ENCODE measurements around the gene NXPE3.
"Not testable (repeated sequence)": the region's sequence is repeated elsewhere in the genome, so short reads cannot be mapped to it uniquely, and the experiment has no call there.

Gene NXPE3

DNA sequence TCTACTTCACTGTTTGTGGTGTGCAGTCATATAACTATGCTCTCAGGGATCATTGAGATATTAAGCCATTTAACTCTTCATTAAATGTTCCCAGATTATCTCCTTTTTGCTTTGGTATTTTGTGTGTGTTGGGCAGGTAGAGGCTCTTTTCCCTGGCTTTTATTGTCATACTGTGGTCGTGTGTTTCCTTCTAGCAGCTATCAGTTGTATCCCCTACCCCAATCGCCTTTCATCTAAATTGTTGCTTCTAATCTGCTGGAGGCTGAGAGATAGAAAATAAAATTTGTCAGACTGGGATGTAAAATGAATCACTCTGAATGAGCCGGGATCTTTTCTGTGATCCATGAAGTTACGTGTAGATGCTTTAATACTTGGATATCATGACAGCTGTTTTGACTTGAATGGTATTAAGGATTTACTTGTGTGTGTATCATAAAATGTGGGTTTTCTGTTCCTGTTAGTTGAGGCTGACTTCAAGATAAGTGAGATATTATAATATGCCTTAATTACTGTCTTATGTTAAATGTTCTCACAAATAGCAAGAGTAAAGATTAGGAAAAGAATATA, 79.5 kb downstream of the NXPE3 start:
- no peak overlapping the region for H3K4me3 ChIP-seq (ENCODE audit: low read depth, low read length)
- H3K27me3 ChIP-seq (ENCODE audit: control insufficient read depth, insufficient read depth, low read length), result no peaks in the 10 kb centered on the region
- H3K36me3 ChIP-seq (ENCODE audit: control insufficient read depth, insufficient read depth, low read length), result peaks cover 21% of the 10 kb centered on the region
- H3K4me1 ChIP-seq (ENCODE audit: control insufficient read depth, insufficient read depth, low read length), result no peaks in the 10 kb centered on the region
- H3K9me3 ChIP-seq (ENCODE audit: control insufficient read depth, insufficient read depth, low read length), result no peaks in the 10 kb centered on the region
- H3K9ac ChIP-seq (ENCODE audit: low read depth, low read length), result no peak overlapping the region

- Histone ChIP-seq H3K9ac (ENCODE audit: low read depth, low read length) (no peak overlapping the region), H3K4me1 (ENCODE audit: control insufficient read depth, insufficient read depth, low read length) (no peaks in the 10 kb centered on the region), H3K9me3 (ENCODE audit: control insufficient read depth, insufficient read depth, low read length) (no peaks in the 10 kb centered on the region), H3K4me3 (ENCODE audit: low read depth, low read length) (no peak overlapping the region), H3K27me3 (ENCODE audit: control insufficient read depth, insufficient read depth, low read length) (no peaks in the 10 kb centered on the region), H3K36me3 (ENCODE audit: control insufficient read depth, insufficient read depth, low read length) (peaks cover 12% of the 10 kb centered on the region)
Observed at GRCh38 chr3:101859882-101860448, 81.0 kb downstream of the NXPE3 start.

DNA sequence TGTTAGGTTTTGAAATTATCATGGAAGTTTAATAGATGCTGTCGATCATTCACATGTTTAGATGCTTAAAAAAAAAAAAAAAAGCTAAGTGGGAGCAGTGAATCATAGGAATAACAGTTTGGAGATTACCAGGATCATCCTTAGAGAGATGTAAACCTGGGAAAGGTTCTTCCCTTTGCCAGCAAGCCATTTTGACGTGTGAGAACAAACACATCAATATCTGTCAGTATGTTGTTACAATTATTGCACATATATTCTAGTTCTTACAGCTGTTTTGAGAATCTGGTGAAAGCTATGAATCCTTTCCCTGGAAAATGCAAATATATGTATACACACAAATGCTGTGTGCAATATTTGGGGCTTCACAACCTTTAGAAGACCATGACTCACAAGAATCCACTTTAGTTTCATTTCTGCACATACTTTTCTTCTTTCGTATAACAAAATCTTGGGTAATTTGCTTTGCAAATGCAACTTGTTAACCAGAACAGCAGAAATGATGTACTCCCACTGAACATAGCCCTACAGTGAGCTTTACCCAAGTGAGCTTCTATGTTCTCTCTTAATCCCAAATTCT, 82.3 kb downstream of the NXPE3 start:
- H3K4me1 ChIP-seq (ENCODE audit: control insufficient read depth, insufficient read depth, low read length), result no peaks in the 10 kb centered on the region
- H3K9ac ChIP-seq (ENCODE audit: low read depth, low read length), result no peak overlapping the region
- H3K4me3 ChIP-seq (ENCODE audit: low read depth, low read length), result no peak overlapping the region
- H3K9me3 ChIP-seq (ENCODE audit: control insufficient read depth, insufficient read depth, low read length), result no peaks in the 10 kb centered on the region
- no peaks in the 10 kb centered on the region for H3K27me3 ChIP-seq (ENCODE audit: control insufficient read depth, insufficient read depth, low read length)
- peaks cover 9% of the 10 kb centered on the region for H3K36me3 ChIP-seq (ENCODE audit: control insufficient read depth, insufficient read depth, low read length)

- Histone ChIP-seq H3K9ac (ENCODE audit: low read depth, low read length) (no peak overlapping the region), H3K4me1 (ENCODE audit: control insufficient read depth, insufficient read depth, low read length) (no peaks in the 10 kb centered on the region), H3K4me3 (ENCODE audit: low read depth, low read length) (no peak overlapping the region), H3K36me3 (ENCODE audit: control insufficient read depth, insufficient read depth, low read length) (peaks cover 8% of the 10 kb centered on the region), H3K27me3 (ENCODE audit: control insufficient read depth, insufficient read depth, low read length) (no peaks in the 10 kb centered on the region), H3K9me3 (ENCODE audit: control insufficient read depth, insufficient read depth, low read length) (no peaks in the 10 kb centered on the region)
Observed at GRCh38 chr3:101861789-101862415, 82.9 kb downstream of the NXPE3 start.

GRCh38 chr3:101862416-101863165, 83.6 kb downstream of the NXPE3 start:
- no peak overlapping the region for H3K9ac ChIP-seq (ENCODE audit: low read depth, low read length)
- H3K4me1 ChIP-seq (ENCODE audit: control insufficient read depth, insufficient read depth, low read length), result peaks cover under 1% of the 10 kb centered on the region
- peaks cover under 1% of the 10 kb centered on the region for H3K36me3 ChIP-seq (ENCODE audit: control insufficient read depth, insufficient read depth, low read length)

GRCh38 chr3:101864926-101865325, 85.9 kb downstream of the NXPE3 start:
- not testable (repeated sequence) for H3K36me3 ChIP-seq (ENCODE audit: control insufficient read depth, insufficient read depth, low read length); H3K4me1 ChIP-seq (ENCODE audit: control insufficient read depth, insufficient read depth, low read length); H3K4me3 ChIP-seq (ENCODE audit: low read depth, low read length); H3K9ac ChIP-seq (ENCODE audit: low read depth, low read length); H3K9me3 ChIP-seq (ENCODE audit: control insufficient read depth, insufficient read depth, low read length); H3K27me3 ChIP-seq (ENCODE audit: control insufficient read depth, insufficient read depth, low read length)

More at GRCh38 chr3:101862416-101863165, 83.6 kb downstream of the NXPE3 start:
- Histone ChIP-seq H3K9me3 (ENCODE audit: control insufficient read depth, insufficient read depth, low read length) (no peaks in the 10 kb centered on the region), H3K27me3 (ENCODE audit: control insufficient read depth, insufficient read depth, low read length) (no peaks in the 10 kb centered on the region), H3K4me3 (ENCODE audit: low read depth, low read length) (no peak overlapping the region)

GRCh38 chr3:101865751-101866509, 86.9 kb downstream of the NXPE3 start:
- H3K9ac ChIP-seq (ENCODE audit: low read depth, low read length), result no peak overlapping the region
- H3K4me3 ChIP-seq (ENCODE audit: low read depth, low read length), result no peak overlapping the region
- no peaks in the 10 kb centered on the region for H3K36me3 ChIP-seq (ENCODE audit: control insufficient read depth, insufficient read depth, low read length)
- H3K27me3 ChIP-seq (ENCODE audit: control insufficient read depth, insufficient read depth, low read length), result no peaks in the 10 kb centered on the region
- H3K9me3 ChIP-seq (ENCODE audit: control insufficient read depth, insufficient read depth, low read length), result no peaks in the 10 kb centered on the region
- peaks cover 3% of the 10 kb centered on the region for H3K4me1 ChIP-seq (ENCODE audit: control insufficient read depth, insufficient read depth, low read length)

DNA sequence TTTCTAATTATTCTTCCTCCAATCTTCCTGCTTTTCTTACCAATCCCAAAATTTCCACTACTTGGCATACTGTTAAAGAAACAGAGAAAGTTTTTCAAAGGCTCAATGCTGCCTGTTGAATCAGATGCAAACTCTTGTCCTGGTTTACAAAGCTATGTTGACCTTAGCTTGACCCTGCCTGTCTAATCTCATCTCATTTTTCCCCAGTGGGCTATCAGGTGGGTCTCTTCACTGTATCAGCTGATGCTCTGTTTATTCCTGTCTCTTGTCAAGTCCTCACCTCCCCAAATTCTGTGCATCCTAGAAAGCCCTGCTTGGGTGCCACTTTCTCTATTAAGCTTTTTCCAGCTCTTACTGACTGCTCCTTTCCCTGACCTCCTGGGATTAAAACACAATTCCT, 88.5 kb downstream of the NXPE3 start:
- Histone ChIP-seq H3K9ac (ENCODE audit: low read depth, low read length) (no peak overlapping the region), H3K4me3 (ENCODE audit: low read depth, low read length) (no peak overlapping the region), H3K4me1 (ENCODE audit: control insufficient read depth, insufficient read depth, low read length) (peaks cover 3% of the 10 kb centered on the region), H3K36me3 (ENCODE audit: control insufficient read depth, insufficient read depth, low read length) (no peaks in the 10 kb centered on the region), H3K9me3 (ENCODE audit: control insufficient read depth, insufficient read depth, low read length) (no peaks in the 10 kb centered on the region), H3K27me3 (ENCODE audit: control insufficient read depth, insufficient read depth, low read length) (no peaks in the 10 kb centered on the region)

DNA sequence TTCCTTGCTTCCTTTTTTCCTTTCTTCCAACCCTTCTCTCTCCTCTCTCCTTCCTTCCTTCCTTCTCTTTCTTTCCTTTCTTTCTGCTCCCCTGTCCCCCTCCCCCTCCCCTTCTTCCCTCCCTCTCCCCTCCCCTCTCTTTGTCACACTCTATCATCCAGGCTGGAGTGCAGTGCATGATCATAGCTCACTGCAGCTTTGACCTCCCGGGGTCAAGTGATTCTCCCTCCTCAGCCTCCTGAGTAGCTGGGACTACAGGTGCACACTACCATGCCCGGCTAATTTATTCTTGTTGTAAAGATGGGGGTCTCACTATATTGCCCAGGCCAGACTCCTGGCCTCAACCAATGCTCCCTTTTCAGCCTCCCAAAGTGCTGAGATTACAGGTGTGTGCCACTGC, 89.0 kb downstream of the NXPE3 start:
- Histone ChIP-seq H3K9me3 (ENCODE audit: control insufficient read depth, insufficient read depth, low read length) (no peaks in the 10 kb centered on the region), H3K27me3 (ENCODE audit: control insufficient read depth, insufficient read depth, low read length) (no peaks in the 10 kb centered on the region), H3K4me3 (ENCODE audit: low read depth, low read length) (no peak overlapping the region), H3K36me3 (ENCODE audit: control insufficient read depth, insufficient read depth, low read length) (no peaks in the 10 kb centered on the region), H3K9ac (ENCODE audit: low read depth, low read length) (no peak overlapping the region), H3K4me1 (ENCODE audit: control insufficient read depth, insufficient read depth, low read length) (peaks cover 3% of the 10 kb centered on the region)

DNA sequence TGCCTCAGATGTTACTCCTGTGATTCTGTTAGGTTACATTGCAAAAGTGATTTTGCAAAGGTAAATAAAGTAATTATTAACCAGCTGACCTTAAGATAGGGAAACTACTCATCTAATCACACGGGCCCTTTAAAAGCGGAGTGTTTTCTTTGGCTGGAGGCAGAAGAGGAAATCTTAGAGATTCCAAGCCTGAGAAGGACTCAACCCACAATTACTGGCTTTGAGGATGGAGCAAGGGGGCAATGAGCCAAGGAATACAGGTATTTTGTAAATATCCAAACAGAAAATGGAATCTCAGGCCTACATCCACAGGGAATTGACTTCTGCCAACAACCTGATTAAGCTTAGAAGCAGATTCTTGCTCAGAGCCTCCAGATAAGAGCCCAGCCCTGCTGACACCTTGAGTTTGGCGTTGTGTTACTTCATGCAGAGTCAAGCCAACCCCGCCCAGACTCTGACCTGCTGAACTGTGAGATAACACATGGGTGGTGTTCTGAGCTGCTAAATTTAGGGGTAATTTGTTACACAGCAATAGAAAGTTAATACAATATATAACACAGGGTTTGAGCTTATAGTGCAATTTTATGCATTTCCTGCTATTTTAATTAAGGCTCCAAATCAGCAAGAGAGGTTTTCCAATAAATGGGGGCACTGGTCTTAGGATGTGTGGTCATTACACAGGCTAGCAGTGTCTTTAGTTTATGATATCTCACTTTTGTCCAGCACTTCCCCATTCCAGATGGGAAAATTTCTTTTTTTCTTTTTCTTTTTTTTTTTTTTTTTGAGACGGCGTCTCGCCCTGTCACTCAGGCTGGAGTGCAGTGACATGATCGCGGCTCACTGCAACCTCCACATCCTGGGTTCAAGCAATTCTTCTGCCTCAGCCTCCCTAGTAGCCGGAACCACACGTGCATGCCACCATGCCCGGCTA, 89.8 kb downstream of the NXPE3 start:
- Histone ChIP-seq H3K4me3 (ENCODE audit: low read depth, low read length) (no peak overlapping the region), H3K9ac (ENCODE audit: low read depth, low read length) (no peak overlapping the region), H3K36me3 (ENCODE audit: control insufficient read depth, insufficient read depth, low read length) (no peaks in the 10 kb centered on the region), H3K4me1 (ENCODE audit: control insufficient read depth, insufficient read depth, low read length) (peaks cover 3% of the 10 kb centered on the region), H3K27me3 (ENCODE audit: control insufficient read depth, insufficient read depth, low read length) (no peaks in the 10 kb centered on the region), H3K9me3 (ENCODE audit: control insufficient read depth, insufficient read depth, low read length) (no peaks in the 10 kb centered on the region)
